KOPT-K1 (cell line): ENCODE results near the gene MFSD1.

Experiments used
- H3K27ac ChIP-seq: fragments of 200-600 bp; sonication (generic); 2 replicates; pipeline ENCODE4 v1.5.1; 2016; ENCODE audit warnings: antibody characterized with exemption, mild to moderate bottlenecking, low read depth, low read length; ENCODE audit not compliant: poor library complexity, severe bottlenecking
- H3K36me3 ChIP-seq: fragments of 200-600 bp; sonication (generic); 2 replicates; pipeline ENCODE4 v1.5.1; 2017; ENCODE audit warnings: antibody characterized with exemption, mild to moderate bottlenecking, low read length, moderate library complexity; ENCODE audit not compliant: insufficient read depth
- H3K9me3 ChIP-seq: fragments of 200-600 bp; sonication (generic); 2 replicates; pipeline ENCODE4 v1.5.1; 2017; ENCODE audit warnings: antibody characterized with exemption, low read length, mild to moderate bottlenecking; ENCODE audit not compliant: insufficient read depth, poor library complexity, severe bottlenecking

Gene MFSD1, protein sequence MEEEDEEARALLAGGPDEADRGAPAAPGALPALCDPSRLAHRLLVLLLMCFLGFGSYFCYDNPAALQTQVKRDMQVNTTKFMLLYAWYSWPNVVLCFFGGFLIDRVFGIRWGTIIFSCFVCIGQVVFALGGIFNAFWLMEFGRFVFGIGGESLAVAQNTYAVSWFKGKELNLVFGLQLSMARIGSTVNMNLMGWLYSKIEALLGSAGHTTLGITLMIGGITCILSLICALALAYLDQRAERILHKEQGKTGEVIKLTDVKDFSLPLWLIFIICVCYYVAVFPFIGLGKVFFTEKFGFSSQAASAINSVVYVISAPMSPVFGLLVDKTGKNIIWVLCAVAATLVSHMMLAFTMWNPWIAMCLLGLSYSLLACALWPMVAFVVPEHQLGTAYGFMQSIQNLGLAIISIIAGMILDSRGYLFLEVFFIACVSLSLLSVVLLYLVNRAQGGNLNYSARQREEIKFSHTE

DNA sequence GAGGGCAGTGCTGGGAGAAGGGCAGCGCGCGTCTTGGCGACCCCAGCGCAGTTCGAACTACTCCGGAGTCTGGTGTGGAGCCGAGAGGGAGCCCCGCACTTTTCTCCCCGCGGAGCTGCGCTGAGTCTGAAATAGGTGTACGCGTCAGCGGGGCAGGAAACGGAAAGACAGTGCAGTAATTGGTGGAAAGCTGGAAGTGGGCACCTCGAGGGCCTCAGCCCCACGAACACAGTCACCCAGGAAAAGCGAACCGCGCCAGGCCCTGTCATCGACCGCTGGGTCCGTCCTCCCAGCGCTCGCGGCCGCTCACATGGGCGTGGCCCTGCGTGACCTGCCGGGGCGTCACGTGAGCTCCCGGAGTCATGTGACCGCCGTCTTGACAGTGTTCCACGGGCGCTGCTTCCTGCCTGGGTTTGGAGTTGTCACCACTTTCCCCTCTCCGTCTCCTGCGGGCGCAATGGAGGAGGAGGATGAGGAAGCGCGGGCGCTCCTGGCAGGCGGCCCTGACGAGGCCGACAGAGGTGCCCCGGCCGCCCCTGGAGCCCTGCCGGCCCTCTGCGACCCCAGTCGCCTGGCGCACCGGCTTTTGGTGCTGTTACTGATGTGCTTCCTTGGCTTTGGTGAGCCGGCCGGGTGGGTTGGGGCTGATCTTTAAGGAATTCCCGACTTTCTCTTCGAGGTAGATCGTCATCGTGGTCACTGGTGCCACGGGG is at the start of gene MFSD1:
MFSD1 (plus strand) TSS at position 359 of the 713 bp plus-strand sequence; CDS start at position 458, 99 bp downstream.
- peak within 1 kb of the TSS; percentile 48 for H3K27ac ChIP-seq
- no peaks in the 10 kb centered on the region for H3K36me3 ChIP-seq
- no peaks in the 10 kb centered on the region for H3K9me3 ChIP-seq

DNA sequence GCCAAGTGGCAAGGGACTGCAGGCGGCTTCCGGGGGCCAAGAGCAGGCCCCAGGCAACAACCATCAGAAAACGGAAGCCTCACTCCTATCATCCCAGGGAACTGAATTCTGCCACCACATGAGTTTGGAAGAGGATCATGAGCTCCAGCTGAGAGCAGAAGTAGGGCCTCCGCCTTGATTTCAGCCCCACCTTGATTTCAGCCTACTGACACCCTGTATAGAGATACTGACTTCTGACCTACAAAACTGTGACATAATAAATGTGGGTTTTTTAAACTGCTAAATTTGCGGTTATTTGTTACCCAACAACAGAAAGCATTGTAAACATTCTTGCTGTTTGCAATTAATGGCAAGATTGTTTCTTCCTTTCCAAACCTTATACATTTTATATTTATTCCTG is 48.0 kb upstream of the MFSD1 start:
- no peak overlapping the region for H3K27ac ChIP-seq
- H3K9me3 ChIP-seq, result no peaks in the 10 kb centered on the region
- H3K36me3 ChIP-seq, result no peaks in the 10 kb centered on the region

- no peak overlapping the region for H3K27ac ChIP-seq
- H3K36me3 ChIP-seq, result no peaks in the 10 kb centered on the region
Measured at GRCh38 chr3:158755421-158755820, 46.4 kb upstream of the MFSD1 start.

DNA sequence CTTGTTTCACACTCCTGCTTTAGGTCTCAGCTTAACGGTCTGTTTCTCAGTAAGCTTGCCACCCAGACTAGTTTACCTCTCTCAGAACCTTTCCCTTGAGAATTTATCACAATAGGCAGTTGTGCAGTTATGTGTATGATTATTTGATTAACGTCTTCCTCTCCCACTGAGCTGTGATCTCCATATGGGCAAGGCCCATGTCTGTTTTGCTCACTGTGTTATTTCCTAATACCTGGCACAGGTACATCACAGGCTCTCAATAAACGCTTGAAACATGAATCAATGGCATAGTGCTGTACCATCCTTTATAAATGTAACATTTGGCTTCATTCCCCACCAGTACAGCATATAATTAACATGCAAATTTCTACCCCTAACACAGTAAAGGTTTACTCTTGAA is 40.5 kb upstream of the MFSD1 start:
- no peaks in the 10 kb centered on the region for H3K36me3 ChIP-seq
- no peak overlapping the region for H3K27ac ChIP-seq
- H3K9me3 ChIP-seq, result no peaks in the 10 kb centered on the region

More at GRCh38 chr3:158755421-158755820, 46.4 kb upstream of the MFSD1 start:
- H3K9me3 ChIP-seq, result no peaks in the 10 kb centered on the region

- no peaks in the 10 kb centered on the region for H3K9me3 ChIP-seq
- no peaks in the 10 kb centered on the region for H3K36me3 ChIP-seq
- no peak overlapping the region for H3K27ac ChIP-seq
Measured at GRCh38 chr3:158762701-158763100, 39.2 kb upstream of the MFSD1 start.

DNA sequence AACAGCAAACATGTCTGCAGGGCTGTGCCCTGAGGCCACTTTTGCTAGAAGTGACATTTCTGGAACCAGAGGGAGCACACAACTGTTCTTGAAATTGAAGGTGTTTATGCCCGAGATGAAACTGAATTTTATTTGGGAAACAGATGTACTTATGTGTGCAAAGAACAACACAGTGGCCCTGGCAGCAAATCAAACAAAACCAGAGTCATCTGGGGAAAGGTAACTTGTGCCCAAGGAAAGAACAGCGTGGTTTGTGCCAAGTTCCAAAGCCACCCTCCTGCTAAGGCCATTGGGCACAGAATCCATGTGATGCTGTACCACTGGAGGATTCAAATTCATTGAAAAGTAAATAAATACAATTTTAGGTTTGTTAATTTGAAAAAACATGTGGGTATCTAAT is 38.4 kb upstream of the MFSD1 start:
- Histone ChIP-seq H3K27ac (no peak overlapping the region), H3K36me3 (no peaks in the 10 kb centered on the region)

DNA sequence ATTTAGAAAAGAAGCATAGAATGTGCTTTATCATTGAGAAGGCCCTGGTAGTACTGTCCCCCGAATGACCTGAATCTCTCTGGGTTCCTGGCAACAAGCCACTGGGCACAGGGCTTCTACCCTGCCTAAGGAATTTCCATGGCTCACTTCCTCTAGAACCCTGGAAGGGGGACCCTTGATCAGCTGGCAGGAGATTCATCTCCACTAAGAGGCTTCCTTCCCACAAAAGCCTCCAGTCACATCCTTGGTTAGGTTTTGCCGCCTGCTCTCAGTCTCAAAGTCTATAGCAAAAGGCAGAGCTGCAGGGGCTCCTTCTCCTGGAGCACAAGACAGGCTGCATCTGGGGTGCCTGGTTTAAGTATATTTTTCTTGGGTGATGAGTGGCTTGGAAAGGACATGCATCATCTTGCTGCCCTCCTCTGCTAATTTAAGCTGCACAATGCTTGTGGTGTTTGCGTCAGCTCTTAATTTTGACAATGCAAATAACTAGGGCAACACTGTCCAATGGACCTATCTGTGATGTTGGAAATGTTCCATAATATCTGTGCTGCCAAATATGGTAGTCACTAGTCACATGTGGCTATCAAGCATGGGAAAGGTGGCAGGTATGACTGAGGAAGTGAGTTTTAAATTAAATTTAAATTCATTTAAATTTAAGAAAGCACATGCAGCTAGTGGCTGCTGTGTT is 36.2 kb upstream of the MFSD1 start:
- H3K36me3 ChIP-seq, result no peaks in the 10 kb centered on the region
- H3K9me3 ChIP-seq, result no peaks in the 10 kb centered on the region
- no peak overlapping the region for H3K27ac ChIP-seq

More for the DNA sequence above, 38.4 kb upstream of the MFSD1 start:
- no peaks in the 10 kb centered on the region for H3K9me3 ChIP-seq

DNA sequence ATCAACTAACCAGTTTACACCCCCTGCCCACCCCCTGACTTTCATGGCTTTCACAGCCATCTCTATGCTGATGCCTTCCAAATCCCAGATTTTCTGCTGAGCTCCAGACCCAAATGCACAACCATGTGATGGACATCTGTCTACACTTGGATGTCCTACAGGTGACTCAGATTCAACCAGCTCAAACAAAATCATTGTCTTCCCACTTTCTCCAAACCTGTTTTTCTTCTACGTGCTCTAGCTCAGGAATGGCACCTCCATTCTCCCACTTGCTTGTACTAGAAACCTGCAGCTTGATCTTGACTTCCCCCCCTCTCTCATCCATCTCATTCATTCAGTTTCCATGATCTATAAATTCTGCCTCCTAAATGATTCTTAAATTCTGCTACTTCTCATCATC is 35.5 kb upstream of the MFSD1 start:
- no peak overlapping the region for H3K27ac ChIP-seq

GRCh38 chr3:158768361-158768787 is 33.5 kb upstream of the MFSD1 start:
- no peaks in the 10 kb centered on the region for H3K9me3 ChIP-seq
- H3K36me3 ChIP-seq, result no peaks in the 10 kb centered on the region
- H3K27ac ChIP-seq, result no peak overlapping the region

More for the DNA sequence above, 35.5 kb upstream of the MFSD1 start:
- Histone ChIP-seq H3K36me3 (no peaks in the 10 kb centered on the region), H3K9me3 (no peaks in the 10 kb centered on the region)

DNA sequence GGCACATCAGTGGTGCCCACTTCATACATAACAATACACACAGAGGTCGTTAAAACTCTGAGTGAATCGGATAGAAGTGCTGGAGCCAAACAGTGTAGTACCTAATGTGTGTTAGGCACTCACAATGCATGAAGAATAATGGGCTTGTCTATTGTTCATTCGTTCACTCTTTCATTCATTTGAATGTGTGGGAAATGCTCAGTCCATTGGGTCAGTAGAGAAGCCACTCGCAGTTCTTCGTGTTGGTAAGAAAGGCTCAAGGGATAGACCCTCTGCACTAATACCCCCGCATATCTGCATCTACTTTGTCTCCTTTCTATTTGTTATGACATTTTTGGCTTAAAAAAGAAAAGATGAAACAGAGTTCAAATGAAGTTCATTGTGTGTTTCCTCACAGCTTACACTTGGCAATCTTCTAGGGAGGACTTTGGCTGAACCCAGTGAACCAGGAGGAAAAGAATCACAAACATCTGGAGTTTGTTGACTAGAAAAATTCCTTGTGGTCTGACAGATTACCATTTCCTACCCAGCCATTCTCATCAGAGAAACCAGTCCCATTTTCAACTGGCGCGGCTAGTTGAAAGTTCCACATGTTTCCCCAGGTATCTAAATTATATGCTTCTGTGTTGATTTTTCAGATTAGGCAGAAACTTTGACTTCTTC is 32.8 kb upstream of the MFSD1 start:
- H3K9me3 ChIP-seq, result no peaks in the 10 kb centered on the region
- no peaks in the 10 kb centered on the region for H3K36me3 ChIP-seq
- H3K27ac ChIP-seq, result no peak overlapping the region

- no peaks in the 10 kb centered on the region for H3K9me3 ChIP-seq
- H3K36me3 ChIP-seq, result no peaks in the 10 kb centered on the region
- no peak overlapping the region for H3K27ac ChIP-seq
Measured at GRCh38 chr3:158769549-158769948, 32.3 kb upstream of the MFSD1 start.

GRCh38 chr3:158769952-158770740 is 31.7 kb upstream of the MFSD1 start:
- no peaks in the 10 kb centered on the region for H3K9me3 ChIP-seq
- H3K27ac ChIP-seq, result no peak overlapping the region
- H3K36me3 ChIP-seq, result no peaks in the 10 kb centered on the region

DNA sequence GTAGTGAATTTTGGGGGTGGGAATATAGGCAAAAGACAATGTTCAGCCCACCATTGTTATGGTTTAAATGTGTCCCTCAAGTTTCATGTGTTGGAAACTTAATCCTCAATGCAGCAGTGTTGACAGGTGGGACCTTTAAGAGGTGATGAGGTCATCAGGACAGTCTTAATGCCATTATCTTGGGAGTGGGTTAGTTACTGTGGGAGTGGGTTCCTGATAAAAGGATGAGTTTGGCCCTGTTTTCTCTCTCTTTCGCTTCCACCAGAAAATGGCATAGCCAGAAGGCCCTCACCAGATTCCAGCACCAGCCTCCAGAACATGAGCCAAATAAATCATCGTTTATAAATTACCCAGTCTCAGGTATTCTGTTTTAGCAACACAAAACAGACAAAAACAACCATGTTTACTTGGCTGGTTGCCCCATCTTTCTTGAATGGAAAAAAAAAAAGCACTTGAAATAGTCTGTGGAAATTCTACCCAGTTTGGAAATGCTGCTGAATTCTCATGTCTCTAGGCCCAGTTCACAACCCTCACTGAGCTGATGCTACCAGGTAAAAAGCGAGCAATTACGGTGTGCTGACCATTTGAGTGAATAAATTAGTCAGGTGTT is 31.0 kb upstream of the MFSD1 start:
- Histone ChIP-seq H3K9me3 (no peaks in the 10 kb centered on the region), H3K36me3 (no peaks in the 10 kb centered on the region), H3K27ac (no peak overlapping the region)

GRCh38 chr3:158771577-158771976 is 30.3 kb upstream of the MFSD1 start:
- H3K27ac ChIP-seq, result no peak overlapping the region
- no peaks in the 10 kb centered on the region for H3K36me3 ChIP-seq
- H3K9me3 ChIP-seq, result no peaks in the 10 kb centered on the region
